ENCODE measurements around the gene EYA2.

The EYA2 gene

DNA sequence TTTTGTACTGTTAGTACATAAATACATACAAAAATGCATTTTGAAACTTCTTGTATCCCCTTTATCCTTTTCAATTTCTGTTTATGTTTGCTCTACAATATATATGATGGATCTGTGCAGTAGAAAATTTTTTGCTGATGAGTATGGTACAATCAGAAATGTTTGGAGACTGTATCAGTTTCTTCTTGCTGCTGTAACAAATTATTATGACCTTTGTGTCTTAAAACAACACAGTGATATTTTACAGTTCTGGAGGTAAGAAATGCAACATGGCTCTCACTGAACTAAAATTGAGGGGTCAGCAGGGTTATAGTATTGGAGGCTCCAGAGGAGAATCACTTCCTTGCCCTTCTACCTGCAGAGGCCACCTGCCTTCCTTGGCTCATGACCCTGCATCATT, 184.4 kb downstream of the EYA2 start:
- DNase-seq = no peak

DNA sequence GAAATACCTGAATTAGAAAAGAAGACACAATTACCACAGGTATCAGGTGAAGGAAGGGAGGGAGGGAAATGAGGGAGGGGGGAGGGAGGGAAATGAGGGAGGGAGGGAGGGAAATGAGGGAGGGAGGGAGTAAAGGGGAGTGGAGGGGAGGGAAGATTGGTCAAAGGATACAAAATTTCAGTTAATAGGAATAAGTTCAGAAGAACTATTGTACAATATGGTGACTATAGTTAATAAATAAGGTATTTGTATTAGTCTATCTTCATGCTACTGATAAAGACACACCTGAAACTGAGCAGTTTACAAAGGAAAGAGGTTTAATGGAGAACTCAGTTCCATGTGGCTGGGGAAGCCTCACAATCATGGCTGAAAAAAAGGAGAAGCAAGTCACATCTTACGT, 185.7 kb downstream of the EYA2 start:
- DNase-seq = no peak

DNA sequence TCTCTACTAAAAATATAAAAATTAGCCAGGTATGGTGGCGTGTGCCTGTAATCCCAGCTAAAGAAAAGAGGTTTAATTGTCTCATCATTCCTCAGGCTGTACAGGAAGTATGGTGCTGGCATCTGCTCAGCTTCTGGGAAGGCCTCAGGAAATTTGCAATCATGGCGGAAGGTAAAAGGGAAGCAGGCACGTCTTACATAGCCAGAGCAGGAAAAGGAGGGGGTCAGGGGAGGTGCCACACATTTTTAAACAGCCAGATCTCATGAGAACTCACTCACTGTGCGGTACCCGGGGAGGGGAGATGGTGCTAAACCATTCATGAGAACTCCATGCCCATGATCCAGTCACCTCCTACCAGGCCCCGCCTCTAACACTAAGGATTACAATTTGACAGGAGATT, 191.7 kb downstream of the EYA2 start:
- no peak for DNase-seq

DNA sequence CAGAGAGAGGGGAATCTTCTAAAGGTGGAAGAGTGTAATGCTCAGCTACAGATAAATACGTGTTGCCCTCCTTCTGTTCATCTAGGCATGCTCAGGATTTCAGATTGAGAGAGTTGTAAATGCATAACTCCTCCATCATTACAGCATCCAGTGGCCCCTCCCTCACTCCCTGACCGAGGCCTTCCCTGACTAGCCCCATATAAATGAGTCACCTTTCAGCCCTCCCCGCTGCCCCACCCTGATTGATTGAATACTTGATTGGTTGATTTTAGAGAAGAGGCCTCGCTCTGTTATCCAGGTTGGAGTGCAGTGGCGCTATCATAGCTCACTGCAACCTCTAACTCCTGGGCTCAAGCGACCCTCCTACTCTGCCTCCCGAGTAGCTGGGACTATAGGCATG, 193.7 kb downstream of the EYA2 start:
- no peak for DNase-seq

DNA sequence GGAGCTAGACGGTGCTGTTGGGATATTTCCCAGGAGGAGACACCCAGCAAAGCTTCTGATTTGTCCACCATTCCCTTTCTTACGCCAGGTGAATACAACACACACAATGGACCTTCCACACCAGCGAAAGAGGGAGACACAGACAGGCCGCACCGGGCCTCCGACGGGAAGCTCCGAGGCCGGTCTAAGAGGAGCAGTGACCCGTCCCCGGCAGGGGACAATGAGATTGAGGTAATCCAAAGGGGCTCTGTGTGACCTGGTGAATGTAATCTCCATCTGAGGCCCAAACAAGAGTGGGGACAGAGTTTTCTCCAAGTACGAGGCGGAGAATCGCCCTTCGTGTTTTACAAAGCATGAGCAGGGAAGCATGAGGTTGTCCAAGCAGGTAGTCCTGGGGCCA, 194.5 kb downstream of the EYA2 start:
- DNase-seq = no peak

DNA sequence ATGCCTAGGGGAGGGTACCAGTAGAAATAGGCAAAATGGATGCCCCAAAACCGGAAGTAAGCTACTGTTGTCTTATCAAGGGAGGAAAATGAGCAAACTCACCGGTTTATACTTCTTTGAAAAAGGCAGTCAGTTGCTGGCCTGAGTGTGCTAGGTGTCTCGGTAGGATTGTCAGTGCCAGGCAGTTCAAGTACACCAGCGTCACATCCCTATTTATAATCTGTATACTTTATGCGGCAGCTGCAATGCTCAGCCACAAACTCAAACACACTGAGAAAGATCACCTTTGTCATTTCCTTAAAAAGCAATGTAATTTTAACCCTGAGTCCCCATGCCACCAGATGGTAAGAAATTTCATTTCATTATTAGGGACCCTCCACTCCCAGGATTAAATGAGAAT, 196.2 kb downstream of the EYA2 start:
- no peak for DNase-seq

DNA sequence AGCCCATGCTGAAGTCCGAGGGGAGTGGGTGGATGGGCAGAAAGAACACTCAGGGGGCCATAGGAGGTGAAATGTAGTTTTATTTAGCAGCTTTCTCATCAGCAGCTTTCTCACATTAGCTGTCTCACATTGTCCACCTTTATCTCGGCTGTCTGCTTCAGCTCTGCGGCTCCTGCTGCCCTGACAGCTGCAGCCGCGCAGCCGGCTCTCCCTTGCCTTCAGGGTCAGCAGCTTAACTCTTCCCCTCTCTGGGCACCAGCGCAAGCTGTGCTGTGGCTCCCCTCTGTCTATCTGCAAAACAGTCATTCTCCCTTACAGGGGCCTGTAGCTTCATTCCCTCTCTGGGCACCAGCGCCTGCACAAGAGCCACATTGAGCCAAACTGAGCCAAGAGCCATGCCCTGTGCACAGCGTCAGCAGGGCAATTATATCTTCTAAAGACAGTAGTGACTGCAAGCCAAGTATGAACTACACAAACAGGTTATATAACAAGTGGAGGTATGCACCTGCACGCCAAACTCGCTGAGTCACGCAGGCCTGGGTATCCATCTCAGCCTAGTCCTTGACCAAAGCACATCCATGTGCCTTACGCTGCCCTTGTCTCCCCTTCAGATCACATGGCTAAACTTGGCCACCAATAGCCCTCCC, 198.8 kb downstream of the EYA2 start:
- DNase-seq = no peak

DNA sequence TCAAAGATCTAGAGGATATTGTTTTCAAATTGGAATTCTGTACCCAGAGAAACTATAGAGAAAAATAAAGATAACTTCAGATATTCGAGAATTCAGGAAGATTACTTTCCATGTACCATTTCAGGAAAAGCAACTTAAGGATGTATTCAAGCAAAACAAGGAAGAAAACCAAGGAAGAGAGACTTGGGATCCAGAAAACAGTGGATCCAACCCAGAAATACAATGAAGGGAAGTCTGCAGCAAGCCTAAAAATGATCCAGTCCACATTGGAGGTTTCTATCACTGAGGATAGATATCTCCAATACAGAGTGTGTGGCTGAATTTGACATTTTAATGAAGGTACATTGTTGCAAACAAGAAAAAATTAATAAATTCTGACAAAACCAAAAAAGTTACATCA, 201.0 kb downstream of the EYA2 start:
- no peak for DNase-seq

DNA sequence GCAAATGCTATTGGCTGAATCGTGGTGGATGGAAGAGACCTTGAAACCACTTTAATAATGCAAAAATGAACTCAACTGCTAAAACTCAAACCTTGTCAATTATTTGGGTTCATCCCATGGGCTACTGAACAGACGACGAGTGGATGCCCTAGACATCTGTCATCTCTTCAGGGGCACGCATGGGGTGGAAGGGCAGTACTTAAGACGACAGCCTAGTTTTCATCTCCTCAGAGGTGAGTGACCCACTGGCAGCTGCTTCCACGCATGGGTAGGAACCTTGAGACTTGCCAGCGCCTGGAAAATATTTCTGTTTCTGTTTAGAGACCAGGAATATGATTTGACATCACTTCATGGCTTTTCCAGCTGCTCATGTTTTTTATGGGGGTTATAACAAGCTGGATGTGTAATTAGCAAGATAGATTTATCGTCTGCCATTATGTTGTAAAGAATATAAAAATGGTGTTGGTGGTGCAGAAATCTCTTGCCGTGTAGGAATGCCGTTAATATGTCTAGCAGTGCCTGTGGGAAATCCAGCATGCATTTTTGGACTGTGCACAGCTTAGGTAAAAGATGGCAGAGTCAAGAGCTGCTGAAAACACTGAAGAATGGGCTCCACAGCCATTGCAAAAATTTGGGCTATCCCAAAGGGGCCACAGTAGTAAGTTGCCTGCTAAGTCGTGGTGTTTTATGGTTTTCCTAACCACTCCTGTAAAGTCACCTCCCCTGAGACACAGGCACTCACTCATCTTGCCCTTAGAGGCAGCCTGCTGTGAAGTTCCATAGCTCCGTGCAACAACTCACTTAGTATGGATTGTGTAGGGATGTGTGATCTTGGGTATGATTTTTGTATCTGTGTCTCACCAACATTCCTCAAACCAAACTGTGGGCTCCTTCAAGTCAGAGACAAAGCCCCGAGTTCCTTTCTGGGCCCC, 203.3 kb downstream of the EYA2 start:
- DNase-seq = no peak

DNA sequence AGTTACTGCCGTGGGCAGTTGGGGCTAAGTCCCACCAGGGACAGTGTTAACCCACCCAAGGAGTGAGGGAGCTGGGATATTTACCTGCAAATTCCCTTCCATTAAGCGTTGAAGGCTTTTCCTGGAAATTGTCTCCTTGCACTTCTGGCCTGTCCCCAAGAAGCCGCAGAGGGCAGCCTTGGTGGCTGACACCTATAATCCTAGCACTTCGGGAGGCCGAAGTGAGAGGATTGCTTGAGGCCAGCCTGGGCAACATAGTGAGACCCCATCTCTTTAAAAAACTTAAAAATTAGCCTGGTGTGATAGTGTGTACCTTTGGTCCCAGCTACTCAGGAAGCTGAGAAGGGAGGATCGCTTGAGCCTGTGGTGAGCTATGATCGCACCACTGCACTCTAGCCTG, 204.4 kb downstream of the EYA2 start:
- DNase-seq = no peak

DNA sequence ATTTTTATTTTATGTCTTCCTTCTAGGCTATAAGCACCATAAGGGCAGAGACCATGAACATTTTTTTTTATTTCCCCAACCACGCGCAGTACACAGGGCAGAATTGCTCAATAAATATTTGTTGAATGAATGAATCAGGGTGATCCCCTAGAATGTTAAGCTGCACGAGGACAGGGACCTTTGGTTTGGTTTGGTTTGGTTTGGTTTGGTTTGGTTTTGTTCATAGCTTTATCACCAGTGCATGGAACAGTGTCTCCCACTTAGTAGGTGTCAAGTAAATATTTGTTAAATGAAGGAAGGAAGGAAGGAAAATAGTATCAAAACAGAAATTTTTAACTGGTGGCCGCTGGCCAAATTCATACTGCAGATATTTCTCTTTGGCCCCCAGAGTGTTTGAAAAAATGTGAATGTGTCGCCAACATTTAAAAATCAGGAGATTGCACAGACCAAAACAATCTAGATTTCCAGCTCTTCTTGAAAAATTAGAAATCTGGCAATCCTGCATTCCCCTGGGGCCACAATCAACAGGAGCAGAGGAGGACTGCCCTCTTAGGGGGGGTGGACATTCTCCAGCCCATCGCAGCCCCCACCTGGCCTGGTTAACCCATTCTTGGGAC, 205.3 kb downstream of the EYA2 start:
- no peak for DNase-seq

DNA sequence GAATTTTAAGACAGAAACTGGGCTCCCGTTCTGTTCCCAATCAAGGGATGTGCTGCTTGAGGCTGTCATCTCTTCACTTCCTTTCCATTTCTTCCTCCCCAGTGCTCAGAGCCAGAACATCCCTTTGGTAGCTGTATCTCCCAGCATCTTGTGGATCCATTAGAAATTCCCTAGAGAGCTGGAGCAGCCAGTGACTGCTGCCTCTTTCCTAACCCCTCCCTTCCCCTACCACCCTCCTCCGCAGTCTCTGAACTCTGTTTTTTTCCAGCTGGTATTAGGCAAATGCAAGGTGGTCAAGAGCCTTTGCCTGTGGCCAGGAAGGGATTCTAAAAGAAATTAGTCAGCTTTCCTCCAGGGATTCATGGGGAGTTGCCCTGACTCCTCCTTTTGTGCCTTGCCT, 208.0 kb downstream of the EYA2 start:
- no peak for DNase-seq

DNA sequence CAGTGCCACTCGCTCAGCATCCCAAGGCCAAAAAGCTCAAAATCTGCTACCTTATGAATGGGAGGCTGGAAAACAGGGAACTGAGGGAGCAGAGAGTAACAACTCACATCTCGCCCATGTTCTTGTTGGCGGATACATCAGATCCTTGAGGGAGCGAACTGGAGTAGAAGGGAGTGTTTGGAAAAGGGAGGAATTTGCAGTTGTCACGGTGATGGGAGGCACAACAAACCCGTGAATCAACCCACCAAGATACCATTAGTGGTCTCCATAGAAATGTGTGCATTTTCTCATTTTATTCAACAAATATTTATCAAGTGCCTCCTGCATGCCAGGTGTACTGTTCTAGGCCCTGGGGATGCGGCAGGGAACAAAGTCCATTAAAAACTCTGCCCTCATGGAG, 212.1 kb downstream of the EYA2 start:
- DNase-seq = no peak

DNA sequence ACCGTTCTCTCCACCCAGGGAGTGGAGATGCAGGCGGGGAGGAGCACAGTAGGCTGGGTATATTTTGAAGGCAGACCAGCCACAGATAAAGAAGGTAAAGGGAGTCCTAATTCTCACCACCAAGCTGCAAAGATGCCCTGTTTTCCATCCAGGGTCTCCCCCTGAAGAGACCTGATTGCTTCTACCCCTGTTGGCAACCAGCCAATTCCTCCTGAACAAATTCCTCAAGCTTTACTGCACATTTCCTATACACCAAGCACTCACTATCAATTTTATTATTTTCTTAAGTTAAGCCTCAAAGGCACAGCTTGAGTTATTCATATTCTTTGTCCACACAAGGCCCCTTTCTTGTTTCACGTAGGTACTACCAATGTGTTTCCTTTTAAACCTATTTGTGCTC, 214.4 kb downstream of the EYA2 start:
- no peak for DNase-seq

DNA sequence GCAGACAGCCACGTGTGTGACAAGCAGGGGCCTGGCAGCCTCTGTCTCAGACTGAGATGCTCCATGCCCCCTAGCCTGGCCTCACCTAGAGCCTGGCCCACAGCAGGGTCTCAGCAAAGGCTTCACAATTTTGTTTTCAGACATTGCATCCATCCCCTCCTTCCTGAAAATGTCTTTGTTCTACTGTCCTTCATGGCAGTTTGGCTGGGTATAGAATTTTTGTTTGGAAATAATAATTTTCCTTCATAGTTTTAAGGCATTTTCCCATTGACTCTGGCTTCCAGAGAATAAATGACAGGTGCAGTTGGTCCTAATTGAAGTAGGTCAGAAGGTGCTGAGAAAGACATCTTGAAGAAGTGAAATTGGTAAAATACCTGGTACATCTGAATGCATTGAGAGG, 216.2 kb downstream of the EYA2 start:
- DNase-seq = no peak

DNA sequence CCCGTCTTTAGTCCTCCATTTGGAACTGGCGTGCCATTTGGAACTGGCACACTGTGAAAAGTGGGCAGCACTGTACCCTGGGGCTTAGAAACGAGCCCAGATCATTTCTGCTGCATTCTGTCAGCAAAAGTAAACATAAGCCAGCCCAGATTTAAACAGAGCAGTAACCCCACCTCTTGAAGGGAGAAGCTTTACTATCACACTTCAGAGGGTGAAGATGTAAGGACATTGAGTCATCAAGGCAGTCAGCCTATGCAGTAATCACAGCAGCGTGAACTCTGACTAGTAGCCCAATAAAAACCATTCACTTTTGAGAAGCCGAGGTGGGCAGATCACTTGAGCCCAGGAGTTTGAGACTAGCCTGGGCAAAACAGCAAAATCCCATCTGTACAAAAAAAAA, 216.9 kb downstream of the EYA2 start:
- no peak for DNase-seq

DNA sequence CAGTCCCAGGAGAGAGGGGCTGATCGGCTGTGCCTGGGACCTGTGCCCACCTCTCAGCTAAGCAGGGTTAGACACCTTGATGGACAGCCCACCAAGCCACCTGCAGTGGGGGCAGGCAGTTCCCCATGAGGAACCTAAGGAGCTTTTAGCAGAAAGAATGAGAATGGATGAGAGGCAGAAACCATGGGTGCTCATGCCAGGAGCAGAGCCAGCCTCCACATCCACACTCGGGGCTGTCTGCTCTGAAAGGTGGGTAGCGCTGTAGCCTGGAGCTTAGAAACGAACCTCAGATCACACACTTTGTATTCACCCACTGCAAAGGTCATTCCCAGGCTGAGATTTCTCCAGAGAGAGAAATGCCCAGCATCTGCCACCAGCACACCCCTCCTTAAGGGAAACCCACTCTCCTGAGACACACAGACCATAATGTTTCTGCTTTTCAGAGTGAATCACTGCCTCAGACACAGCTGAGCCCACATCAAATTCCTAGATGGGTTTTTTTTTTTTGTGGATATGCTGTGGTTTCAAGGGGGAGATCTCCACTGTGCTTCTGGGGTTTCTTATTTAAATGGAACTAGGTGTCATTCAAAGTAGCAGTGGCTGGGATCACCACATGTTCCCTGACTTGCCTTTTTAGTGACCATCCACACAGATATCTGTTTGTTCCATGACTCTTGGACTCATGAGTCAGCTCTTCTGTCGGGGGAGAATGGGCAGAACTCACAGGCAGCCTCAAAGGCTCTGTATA, 218.9 kb downstream of the EYA2 start:
- DNase-seq = no peak

DNA sequence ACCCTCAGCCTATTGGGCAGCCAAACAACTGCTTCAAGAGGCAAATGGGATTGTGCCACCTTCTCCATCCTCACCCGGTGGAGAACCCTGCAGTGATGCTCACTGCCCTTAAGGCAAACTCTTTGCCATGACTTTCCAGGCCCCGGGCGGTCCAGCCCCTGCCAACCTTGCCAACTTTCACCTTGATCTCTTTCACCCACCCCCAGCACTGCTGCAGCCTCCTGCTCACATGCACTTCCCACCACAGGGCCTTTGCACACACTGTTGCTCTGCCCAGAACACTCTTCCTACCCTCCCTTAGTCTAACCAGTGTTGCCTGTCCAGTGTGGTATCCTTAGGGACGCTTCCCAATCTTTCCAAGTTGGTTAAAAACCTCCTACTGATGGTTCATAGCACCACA, 221.1 kb downstream of the EYA2 start:
- no peak for DNase-seq

DNA sequence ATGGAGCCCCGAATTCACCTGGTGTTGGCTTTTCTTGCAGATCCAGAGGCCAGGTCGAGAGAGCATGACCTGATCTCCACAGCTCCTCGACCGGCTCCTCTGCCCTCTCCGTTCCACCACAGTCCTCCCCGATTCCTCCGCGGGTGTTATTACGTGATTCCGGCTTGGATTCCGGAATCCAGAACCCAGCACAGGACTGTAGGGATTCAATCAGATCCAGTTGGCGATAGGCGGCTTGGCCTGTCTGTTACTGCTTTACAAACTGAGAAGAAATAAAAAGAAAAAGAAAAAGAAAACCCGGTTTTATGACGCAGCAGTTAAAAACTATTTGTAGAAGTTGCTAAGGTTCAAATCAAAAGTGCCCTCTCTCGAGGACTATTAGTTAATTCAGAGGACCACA, 222.7 kb downstream of the EYA2 start:
- DNase-seq = no peak

DNA sequence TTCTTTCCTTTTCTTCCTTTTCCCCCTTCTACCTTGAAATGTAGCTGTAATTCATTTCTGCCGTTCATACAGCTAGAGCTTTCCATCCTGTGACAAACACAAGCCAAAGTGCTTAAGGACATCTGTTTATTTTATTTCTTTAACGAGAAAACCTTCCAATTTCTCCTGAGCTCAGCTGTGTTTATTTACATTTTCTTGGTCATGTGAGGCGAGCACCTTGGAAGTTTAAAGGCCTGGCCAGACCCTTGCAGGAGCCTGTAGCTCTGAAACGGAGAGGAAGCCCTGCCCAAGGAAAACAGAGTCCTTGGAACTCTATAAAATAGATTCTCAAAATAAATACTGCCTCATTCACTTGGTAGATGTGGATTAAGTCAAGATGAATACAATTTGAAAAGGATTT, 223.1 kb downstream of the EYA2 start:
- no peak for DNase-seq

DNA sequence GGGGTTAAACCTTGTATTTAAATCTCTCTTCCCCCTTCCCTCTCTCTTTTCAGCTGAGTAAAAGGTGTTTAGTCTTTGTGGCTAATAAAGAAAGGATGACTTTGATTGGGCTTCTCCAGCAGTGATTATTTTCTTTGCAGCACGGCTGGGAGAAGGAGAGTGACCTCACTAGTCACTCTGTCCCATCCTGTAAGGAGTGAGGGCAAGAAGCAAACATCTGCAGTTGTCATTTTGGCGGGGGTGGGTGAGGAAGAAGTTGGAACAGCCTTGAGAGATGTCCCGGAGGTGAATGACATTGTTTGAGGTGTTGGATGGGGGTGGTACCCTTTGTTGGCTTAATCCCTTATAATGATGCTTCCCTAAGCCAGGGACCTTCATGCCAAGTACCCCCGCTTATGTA, 223.6 kb downstream of the EYA2 start:
- no peak for DNase-seq

DNA sequence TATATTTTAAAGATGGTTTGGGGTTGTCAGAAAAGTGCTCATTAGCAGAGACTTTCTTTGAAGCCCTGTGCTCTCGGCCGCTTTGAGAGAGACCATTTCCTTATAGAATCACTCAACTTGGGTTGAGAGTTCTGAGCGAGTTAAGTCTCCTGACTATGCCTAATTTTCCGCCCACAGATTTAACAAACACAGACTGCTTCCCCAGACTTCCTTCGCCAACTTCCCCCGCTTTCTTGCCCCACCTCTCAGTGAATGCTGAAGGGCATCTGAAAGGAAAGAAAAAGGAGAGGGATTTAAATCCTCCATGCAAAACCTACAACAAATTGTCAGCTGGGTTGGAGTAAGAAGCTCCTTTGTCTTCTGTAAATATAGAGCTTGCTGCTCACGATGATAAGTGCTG, 224.0 kb downstream of the EYA2 start:
- DNase-seq = no peak

DNA sequence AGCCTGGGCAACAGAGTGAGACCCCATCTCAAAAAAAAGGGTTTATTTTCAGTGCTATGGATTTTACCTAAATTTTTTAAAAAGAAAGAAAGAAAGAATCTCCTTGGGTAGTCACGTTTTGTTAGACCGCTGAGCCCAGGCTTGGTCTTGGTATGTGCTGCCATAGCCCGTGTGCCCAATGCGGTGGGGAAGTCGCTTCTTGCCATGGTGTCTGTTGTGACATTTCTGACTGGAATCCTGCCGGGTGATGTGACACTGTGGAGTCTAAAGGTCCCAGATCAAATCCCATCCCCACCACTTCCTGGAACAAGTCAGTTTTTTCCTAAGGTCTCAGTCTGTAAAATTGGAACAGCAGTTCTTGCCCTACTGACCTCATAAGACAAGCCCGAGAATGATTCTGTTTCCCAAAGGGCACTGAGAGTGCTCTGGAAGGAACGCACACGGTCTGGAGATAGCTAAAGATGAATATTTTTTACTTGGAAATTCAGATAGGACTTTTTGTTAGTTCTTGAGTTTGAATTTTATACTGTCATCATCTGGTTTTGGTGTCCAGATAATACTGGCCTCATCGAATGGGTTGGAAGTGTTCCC, 225.8 kb downstream of the EYA2 start:
- no peak for DNase-seq

All from GDM1 (cell line).